HG03439 (cell line): Measurements from ENCODE around the gene ACTR10.
A peak's percentile ranks its signal among the peaks of the same experiment; 100 is the strongest.
"Not testable (repeated sequence)": the region's sequence is repeated elsewhere in the genome, so short reads cannot be mapped to it uniquely, and the experiment has no call there.

ENCODE experiments used
- ATAC-seq: cut with Tn5 transposase; IDR thresholded peaks from one replicate; pipeline ENCODE4 v1.9.1; 2021; ENCODE audit warnings: mild to moderate bottlenecking, moderate library complexity; ENCODE audit not compliant: unreplicated experiment

ACTR10 gene

GRCh38 chr14:58215191-58215914, 15.4 kb downstream of the ACTR10 start:
- no peak for ATAC-seq

GRCh38 chr14:58216544-58216943, 16.6 kb downstream of the ACTR10 start:
- no peak for ATAC-seq

GRCh38 chr14:58227096-58227819, 27.3 kb downstream of the ACTR10 start:
- ATAC-seq: no peak

GRCh38 chr14:58238252-58239243, 38.6 kb downstream of the ACTR10 start:
- no peak for ATAC-seq

GRCh38 chr14:58239244-58240195, 39.6 kb downstream of the ACTR10 start:
- ATAC-seq: peak; percentile 33

GRCh38 chr14:58243790-58244555, 44.0 kb downstream of the ACTR10 start:
- peak; percentile 36 for ATAC-seq

GRCh38 chr14:58244556-58245387, 44.8 kb downstream of the ACTR10 start, which contains the start of gene PSMA3:
Gene PSMA3 (plus strand): TSS chr14:58244843. CDS start chr14:58244921, 78 bp downstream.
- peak; percentile 89 for ATAC-seq

GRCh38 chr14:58245562-58245961, 45.6 kb downstream of the ACTR10 start:
- ATAC-seq: no peak

- ATAC-seq: no peak
These were observed 49.7 kb downstream of the ACTR10 start for GRCh38 chr14:58249611-58250010.

GRCh38 chr14:58258156-58258555, 58.2 kb downstream of the ACTR10 start:
- no peak for ATAC-seq

- ATAC-seq: not testable (repeated sequence)
These were observed 62.1 kb downstream of the ACTR10 start for GRCh38 chr14:58262005-58262404.

- ATAC-seq: no peak
These were observed 65.5 kb downstream of the ACTR10 start for GRCh38 chr14:58265401-58265800.

GRCh38 chr14:58270628-58271027, 70.7 kb downstream of the ACTR10 start:
- no peak for ATAC-seq

GRCh38 chr14:58272588-58273372, 72.8 kb downstream of the ACTR10 start:
- no peak for ATAC-seq

GRCh38 chr14:58274881-58275280, 74.9 kb downstream of the ACTR10 start:
- no peak for ATAC-seq

GRCh38 chr14:58275527-58276190, 75.7 kb downstream of the ACTR10 start:
- no peak for ATAC-seq

GRCh38 chr14:58276208-58276607, 76.3 kb downstream of the ACTR10 start:
- no peak for ATAC-seq
